Spleen (tissue), 11 donors: ENCODE data around the gene CHURC1. TPM values are rescaled to one million over a fixed set of nuclear protein-coding genes. Genes with fewer than 3 reads are reported as not detected.

Experiments used
- DNase-seq: peaks from one replicate; pipeline ENCODE4 v3.0.0-alpha.2; 2020
- H3K27ac ChIP-seq, 8 donors: fragments of 200-600 bp; sonication (generic) in 7 of 8; 1 replicate in 4 of 8; 2 replicates in 4 of 8; pipeline versions ENCODE4 v1.5.0 to v1.8.0; 2016 to 2021; ENCODE audit warnings: inconsistent platforms in 4 of 8, mild to moderate bottlenecking in 4 of 8, moderate library complexity in 1 of 8
- H3K27me3 ChIP-seq, 7 donors: fragments of 200-600 bp; sonication (generic) in 6 of 7; replicated peaks in 1 of 7; 1 replicate in 4 of 7; 2 replicates in 3 of 7; pipeline versions ENCODE4 v1.5.0 to v1.8.0; 2016 to 2021; ENCODE audit warnings: inconsistent platforms in 3 of 7, mild to moderate bottlenecking in 1 of 7
- H3K36me3 ChIP-seq, 6 donors: fragments of 200-600 bp; sonication (generic) in 5 of 6; 1 replicate in 4 of 6; 2 replicates in 2 of 6; pipeline versions ENCODE4 v1.5.0 to v1.8.0; 2016 to 2021; ENCODE audit warnings: inconsistent platforms in 2 of 6
- H3K4me1 ChIP-seq, 6 donors: fragments of 200-600 bp; sonication (generic) in 5 of 6; 1 replicate in 3 of 6; 2 replicates in 3 of 6; pipeline versions ENCODE4 v1.5.0 to v1.8.0; 2016 to 2021; ENCODE audit warnings: inconsistent platforms in 3 of 6
- H3K4me3 ChIP-seq, 8 donors: fragments of 200-600 bp; sonication (generic) in 7 of 8; 1 replicate in 4 of 8; 2 replicates in 4 of 8; pipeline versions ENCODE4 v1.5.0 to v1.8.0; 2016 to 2021; ENCODE audit warnings: inconsistent platforms in 4 of 8, mild to moderate bottlenecking in 4 of 8, moderate library complexity in 2 of 8
- H3K9me3 ChIP-seq, 8 donors: fragments of 200-600 bp; sonication (generic) in 7 of 8; 1 replicate in 4 of 8; 2 replicates in 4 of 8; pipeline versions ENCODE4 v1.5.0 to v1.8.0; 2016 to 2021; ENCODE audit warnings: inconsistent platforms in 4 of 8
- CTCF ChIP-seq, 11 experiments: fragments of 200-600 bp in 7 of 11; fragments of 450-650 bp in 4 of 11; sonication (generic) in 4 of 11; IDR thresholded peaks in 8 of 11; conservative IDR thresholded peaks in 3 of 11; 1 replicate in 7 of 11; 2 replicates in 4 of 11; pipeline versions ENCODE4 v1.4.0 to v1.8.0; 2016 to 2021; ENCODE audit warnings: antibody characterized with exemption in 11 of 11, inconsistent platforms in 4 of 11, mild to moderate bottlenecking in 1 of 11
- POLR2A ChIP-seq, 3 donors: fragments of 450-650 bp; IDR thresholded peaks; one replicate each; pipeline ENCODE4 v1.5.1; 2017; ENCODE audit warnings: antibody characterized with exemption in 3 of 3, mild to moderate bottlenecking in 1 of 3
- POLR2AphosphoS5 ChIP-seq, 3 donors: sonication (generic); formaldehyde crosslinking; IDR thresholded peaks; one replicate each; pipeline ENCODE4 v1.5.1; 2017; ENCODE audit warnings: antibody characterized with exemption in 3 of 3
- WGBS, 5 donors: extraction: QIAGEN DNeasy Blood & Tissue Kit in 3 of 5; methylation state at CpG; one replicate each; pipeline versions ENCODE4 v1.1.5 to v1.1.7; 2013 to 2018; 5-methylcytosine and 5-hydroxymethylcytosine counted together
- intact Hi-C: fragments of 100-400 bp; cut with DNase I; formaldehyde crosslinking; loops from one replicate; pipeline ENCODE4 v1.15.0; 2023; ENCODE audit warnings: low total_unique reads
- polyA plus RNA-seq, 3 donors: library from polyadenylated mRNA; stranded (reverse); fragments of 200-250 nt; gene quantifications; one replicate each; pipeline ENCODE4 v1.2.1, GENCODE V29; 2013
- total RNA-seq, 7 donors: library from RNA; depleted of rRNA in 3 of 7; stranded (reverse); fragments of >200 nt in 3 of 7; fragmentation: NEBNext Ultra II Directional in 4 of 7; extraction: Animal tissue kit (Norgen Biotek cat#: 25700) in 4 of 7; gene quantifications; one replicate each; pipeline versions ENCODE4 v1.1.0 to v1.2.1, GENCODE V29; 2016 to 2021
- donor health status: healthy with polysubstance abuse.
- donor health status: DM: no; HTN: no; CAD: no; lungs with moderate emphysema.
- donor health status: DM: no; HTN: no; CAD: no.
- donor health status: Bipolar disorder and iron deficiency.
- donor health status: healthy.
- donor health status: DM: no; HTN: no; CAD: no.
- donor health status: DM: yes; HTN: yes; CAD: no.

The CHURC1 gene
- total and polyA plus RNA-seq, 10 donors, result 34.0 to 135 (median 64.2) TPM

- Histone ChIP-seq H3K27me3 (no peaks in the 10 kb centered on the region), H3K4me1 (peaks cover 0 to 34% (median 6%) of the 10 kb centered on the region in 6 donors), H3K9me3 (no peaks in the 10 kb centered on the region), H3K27ac (no peak overlapping the region), H3K36me3 (peaks cover 0 to 90% (median 11%) of the 10 kb centered on the region in 6 donors), H3K4me3 (no peak overlapping the region)
- WGBS, 5 donors, result 91 to 96% (median 93%) methylated on average over 4 of the region's 4 CpGs
- intact Hi-C loops, result no loop called here
- TF ChIP-seq POLR2AphosphoS5 (IDR thresholded peaks at IDR 0.05) (no peak), POLR2A (IDR thresholded peaks at IDR 0.05) (no peak), CTCF (IDR thresholded peaks at IDR 0.05 in 8 of 11, conservative IDR thresholded peaks at IDR 0.05 in 3 of 11) (no peak)
- DNase-seq, result no peak
These were observed 30.6 kb downstream of the CHURC1 start for GRCh38 chr14:64944861-64945260.

GRCh38 chr14:64945431-64946178 is 31.4 kb downstream of the CHURC1 start:
- H3K4me1 ChIP-seq, result peaks cover 0 to 29% (median 4%) of the 10 kb centered on the region in 6 donors
- WGBS, 5 donors, result 93 to 98% (median 97%) methylated on average over 12 of the region's 12 CpGs
- TF ChIP-seq CTCF (IDR thresholded peaks at IDR 0.05 in 8 of 11, conservative IDR thresholded peaks at IDR 0.05 in 3 of 11) (no peak), POLR2A (IDR thresholded peaks at IDR 0.05) (no peak), POLR2AphosphoS5 (IDR thresholded peaks at IDR 0.05) (no peak)
- H3K4me3 ChIP-seq, result no peak overlapping the region
- no peak for DNase-seq
- peaks cover 0 to 90% (median 11%) of the 10 kb centered on the region in 6 donors for H3K36me3 ChIP-seq
- H3K27me3 ChIP-seq, result no peaks in the 10 kb centered on the region
- no peak overlapping the region for H3K27ac ChIP-seq
- intact Hi-C loops, result no loop called here
- no peaks in the 10 kb centered on the region for H3K9me3 ChIP-seq

GRCh38 chr14:64946310-64947045 is 32.2 kb downstream of the CHURC1 start:
- 67 to 78% (median 73%) methylated on average over 6 of the region's 6 CpGs for WGBS, 5 donors
- intact Hi-C loops, result no loop called here
- TF ChIP-seq CTCF (IDR thresholded peaks at IDR 0.05 in 8 of 11, conservative IDR thresholded peaks at IDR 0.05 in 3 of 11) (no peak), POLR2A (IDR thresholded peaks at IDR 0.05) (no peak), POLR2AphosphoS5 (IDR thresholded peaks at IDR 0.05) (no peak)

More at GRCh38 chr14:64946310-64947045, 32.2 kb downstream of the CHURC1 start:
- DNase-seq, result no peak
- peaks cover 0 to 27% (median 4%) of the 10 kb centered on the region in 6 donors for H3K4me1 ChIP-seq
- no peaks in the 10 kb centered on the region for H3K9me3 ChIP-seq
- peaks cover 0 to 89% (median 11%) of the 10 kb centered on the region in 6 donors for H3K36me3 ChIP-seq
- no peaks in the 10 kb centered on the region for H3K27me3 ChIP-seq
- H3K27ac ChIP-seq, result no peak overlapping the region
- no peak overlapping the region for H3K4me3 ChIP-seq
